Measurements from ENCODE around the gene IGSF21. TPM values are rescaled to one million over a fixed set of nuclear protein-coding genes. Genes with fewer than 3 reads are reported as not detected.

IGSF21 gene
- total RNA-seq, 1 donor from 2014 or later: not detected

- Mint-ChIP-seq H3K27ac (no peak overlapping the region), H3K9me3 (no peaks in the 10 kb centered on the region), H3K27me3 (ENCODE audit: low read depth) (peaks cover 30% of the 10 kb centered on the region), H3K36me3 (no peaks in the 10 kb centered on the region), H3K4me1 (no peaks in the 10 kb centered on the region), H3K4me3 (no peak overlapping the region)
- no peak for DNase-seq (ENCODE audit: low spot score in 2 of 2, unreplicated experiment in 2 of 2)
- TF ChIP-seq CTCF (IDR thresholded peaks at IDR 0.05; ENCODE audit: unreplicated experiment): peak; percentile 33
These were observed 195.3 kb downstream of the IGSF21 start for GRCh38 chr1:18302788-18303413.

- H3K4me1 Mint-ChIP-seq: no peaks in the 10 kb centered on the region
- TF ChIP-seq CTCF (IDR thresholded peaks at IDR 0.05; ENCODE audit: unreplicated experiment): no peak
- H3K9me3 Mint-ChIP-seq: no peaks in the 10 kb centered on the region
- DNase-seq (ENCODE audit: low spot score in 2 of 2, unreplicated experiment in 2 of 2): no peak
- peaks cover 17% of the 10 kb centered on the region for H3K27me3 Mint-ChIP-seq (ENCODE audit: low read depth)
- no peak overlapping the region for H3K4me3 Mint-ChIP-seq
- H3K27ac Mint-ChIP-seq: no peak overlapping the region
- no peaks in the 10 kb centered on the region for H3K36me3 Mint-ChIP-seq
These were observed 196.7 kb downstream of the IGSF21 start for GRCh38 chr1:18304151-18304869.

GRCh38 chr1:18305182-18305795 is 197.7 kb downstream of the IGSF21 start:
- Mint-ChIP-seq H3K4me1 (no peaks in the 10 kb centered on the region), H3K36me3 (no peaks in the 10 kb centered on the region), H3K27ac (no peak overlapping the region)

GRCh38 chr1:18307329-18307898 is 199.8 kb downstream of the IGSF21 start:
- peaks cover 19% of the 10 kb centered on the region for H3K27me3 Mint-ChIP-seq (ENCODE audit: low read depth)
- H3K4me1 Mint-ChIP-seq: no peaks in the 10 kb centered on the region
- DNase-seq (ENCODE audit: low spot score in 2 of 2, unreplicated experiment in 2 of 2): no peak
- no peak overlapping the region for H3K27ac Mint-ChIP-seq
- no peaks in the 10 kb centered on the region for H3K36me3 Mint-ChIP-seq
- no peak for TF ChIP-seq CTCF (IDR thresholded peaks at IDR 0.05; ENCODE audit: unreplicated experiment)
- H3K9me3 Mint-ChIP-seq: peaks cover 4% of the 10 kb centered on the region
- H3K4me3 Mint-ChIP-seq: no peak overlapping the region

More at GRCh38 chr1:18305182-18305795, 197.7 kb downstream of the IGSF21 start:
- Mint-ChIP-seq H3K9me3 (no peaks in the 10 kb centered on the region), H3K27me3 (ENCODE audit: low read depth) (peaks cover 15% of the 10 kb centered on the region), H3K4me3 (no peak overlapping the region)
- TF ChIP-seq CTCF (IDR thresholded peaks at IDR 0.05; ENCODE audit: unreplicated experiment): no peak
- no peak for DNase-seq (ENCODE audit: low spot score in 2 of 2, unreplicated experiment in 2 of 2)

DNA sequence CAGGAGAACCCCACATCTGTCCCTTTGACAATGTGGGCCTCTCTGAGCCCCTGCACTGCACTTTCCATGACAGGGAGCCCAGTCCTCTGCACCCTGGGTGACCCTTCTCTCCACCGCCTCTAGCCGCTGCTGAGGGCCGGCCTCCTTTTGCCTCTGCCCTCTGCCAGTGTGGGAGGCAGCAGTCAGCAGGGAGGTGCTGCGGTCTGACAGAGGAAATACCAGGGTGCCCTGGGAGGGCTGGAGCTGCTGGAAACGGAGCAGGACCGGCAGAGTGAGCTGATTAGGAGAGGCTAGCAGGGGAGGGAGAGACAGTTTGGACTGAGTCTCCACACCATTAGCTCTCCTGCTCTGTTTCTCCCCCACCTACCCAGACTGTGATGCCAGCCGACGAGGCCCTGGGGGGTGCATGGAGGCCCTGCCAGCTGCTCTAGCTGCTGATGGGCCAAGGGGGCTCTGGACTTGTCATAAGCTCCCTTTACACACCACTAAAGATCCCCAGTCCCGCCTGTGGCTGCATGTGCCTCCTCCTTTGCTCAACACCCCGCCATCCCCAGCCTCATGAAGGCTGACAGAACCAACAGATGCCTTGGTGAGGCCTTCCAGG is 202.1 kb downstream of the IGSF21 start:
- H3K9me3 Mint-ChIP-seq: peaks cover 4% of the 10 kb centered on the region
- no peak for TF ChIP-seq CTCF (IDR thresholded peaks at IDR 0.05; ENCODE audit: unreplicated experiment)
- H3K27ac Mint-ChIP-seq: no peak overlapping the region
- no peak for DNase-seq (ENCODE audit: low spot score in 2 of 2, unreplicated experiment in 2 of 2)
- H3K36me3 Mint-ChIP-seq: no peaks in the 10 kb centered on the region
- no peak overlapping the region for H3K4me3 Mint-ChIP-seq
- peaks cover 21% of the 10 kb centered on the region for H3K27me3 Mint-ChIP-seq (ENCODE audit: low read depth)
- no peaks in the 10 kb centered on the region for H3K4me1 Mint-ChIP-seq
